NCI-H1436 treated with DMSO at 0.1 percent for 48 hours (cell line): Measurements from ENCODE around the gene COL6A2.

Experiments used
- DNase-seq: peaks from one replicate; lab custom pipeline; 2025; lab: John Stamatoyannopoulos, UW

Gene COL6A2

DNA sequence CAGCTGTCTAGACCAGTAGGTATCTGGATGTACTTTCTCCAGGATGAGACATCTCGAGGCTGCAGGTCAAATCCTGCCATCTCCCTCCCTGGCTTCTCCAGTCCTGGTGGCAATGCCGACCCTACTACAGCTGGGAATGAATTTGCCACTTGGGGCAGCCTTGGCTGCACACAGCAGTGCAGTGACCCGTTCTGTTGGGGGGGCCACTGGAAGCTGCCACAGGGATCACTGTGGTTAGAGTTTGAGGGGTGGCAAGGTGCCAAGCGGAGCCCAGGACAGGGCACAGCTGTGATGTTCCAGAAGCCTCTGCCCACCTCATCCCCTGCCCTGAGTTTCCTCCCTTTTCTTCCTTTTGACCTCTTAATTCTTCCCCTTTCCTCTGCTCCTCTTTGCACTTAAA, 17.1 kb downstream of the COL6A2 start:
- no peak for DNase-seq

DNA sequence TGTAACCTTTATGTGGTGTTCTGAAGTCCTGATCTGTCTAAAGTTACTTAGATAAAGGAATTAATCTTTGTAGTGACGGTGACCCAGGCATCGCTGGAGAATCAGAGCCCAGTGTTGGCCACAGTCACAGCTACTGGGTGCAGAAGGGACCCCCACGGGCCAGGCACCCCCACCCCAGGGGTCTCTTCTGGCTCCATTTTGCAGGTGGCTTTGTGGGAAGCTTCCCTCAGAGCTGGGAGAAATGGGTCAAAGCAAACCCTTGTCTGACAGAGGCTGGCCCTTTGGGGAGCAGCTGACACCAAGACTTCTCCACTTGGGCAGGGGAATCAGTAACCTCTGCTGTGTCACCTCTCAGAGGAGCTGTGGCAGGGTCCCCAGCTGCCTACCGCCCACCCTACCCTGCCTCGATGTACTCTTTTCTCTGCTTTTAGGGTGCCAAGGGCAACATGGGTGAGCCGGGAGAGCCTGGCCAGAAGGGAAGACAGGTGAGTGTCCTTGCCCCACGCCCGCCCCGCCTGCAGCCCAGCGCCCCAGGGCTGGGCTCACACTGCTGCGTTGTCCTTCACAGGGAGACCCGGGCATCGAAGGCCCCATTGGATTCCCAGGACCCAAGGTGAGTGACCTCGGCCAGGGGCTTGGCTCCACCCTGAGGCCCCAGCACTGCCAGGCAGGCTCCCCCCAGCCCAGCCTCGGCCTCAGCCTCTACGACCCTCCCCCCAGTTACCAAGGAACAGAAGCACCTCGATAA, 17.7 kb downstream of the COL6A2 start:
- DNase-seq: no peak

GRCh38 chr21:46116189-46116775, 18.4 kb downstream of the COL6A2 start:
- DNase-seq: no peak

GRCh38 chr21:46116776-46117585, 19.1 kb downstream of the COL6A2 start:
- DNase-seq: no peak

- no peak for DNase-seq
Measured at GRCh38 chr21:46117586-46118315, 19.8 kb downstream of the COL6A2 start.

GRCh38 chr21:46118316-46119143, 20.6 kb downstream of the COL6A2 start:
- DNase-seq: no peak

GRCh38 chr21:46119144-46119636, 21.3 kb downstream of the COL6A2 start:
- no peak for DNase-seq

- no peak for DNase-seq
Measured at GRCh38 chr21:46119637-46120271, 21.8 kb downstream of the COL6A2 start.

GRCh38 chr21:46120301-46121285, 22.7 kb downstream of the COL6A2 start:
- DNase-seq: no peak

DNA sequence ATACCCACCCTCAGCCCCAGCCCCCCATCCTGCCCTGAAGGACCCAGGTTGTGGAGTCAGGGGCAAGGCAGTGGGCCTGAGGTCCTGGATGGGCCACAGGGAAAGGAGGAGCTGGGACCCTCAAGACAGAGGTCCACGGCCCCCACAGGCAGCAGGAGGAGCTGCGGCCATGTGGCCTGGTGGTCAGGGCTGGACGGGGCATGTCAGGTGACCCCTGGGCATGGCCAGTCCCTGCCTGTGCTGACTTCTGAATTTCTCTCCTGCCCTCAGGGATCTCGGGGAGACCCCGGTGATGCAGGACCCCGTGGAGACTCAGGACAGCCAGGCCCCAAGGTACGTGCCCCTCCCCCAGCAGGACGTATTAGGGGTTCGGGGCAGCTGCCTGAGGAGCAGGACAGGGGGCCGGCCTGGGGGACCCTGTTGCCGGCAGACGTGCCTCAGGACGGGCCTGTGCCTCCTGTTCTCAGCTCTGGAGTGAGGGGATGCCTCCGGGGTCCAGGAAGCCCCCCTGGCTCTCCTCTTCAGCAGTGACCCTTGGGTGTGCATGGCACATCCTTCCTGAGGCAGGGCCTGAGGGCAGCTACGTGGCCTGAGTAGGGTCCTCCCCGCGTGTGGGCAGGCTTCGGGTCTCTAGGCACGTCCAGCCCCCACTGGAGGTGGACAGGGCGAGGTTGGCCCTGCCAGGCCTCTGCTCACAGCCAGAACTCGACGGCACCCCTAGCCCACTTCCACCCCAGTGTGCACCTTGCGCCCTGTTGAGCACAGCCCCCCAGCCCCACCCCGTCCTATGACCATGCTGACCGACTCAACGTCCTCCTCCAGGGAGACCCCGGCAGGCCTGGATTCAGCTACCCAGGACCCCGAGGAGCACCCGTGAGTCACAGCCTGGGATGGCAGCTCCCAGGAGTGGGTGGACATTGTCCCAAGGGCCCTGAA, 23.6 kb downstream of the COL6A2 start:
- no peak for DNase-seq

DNA sequence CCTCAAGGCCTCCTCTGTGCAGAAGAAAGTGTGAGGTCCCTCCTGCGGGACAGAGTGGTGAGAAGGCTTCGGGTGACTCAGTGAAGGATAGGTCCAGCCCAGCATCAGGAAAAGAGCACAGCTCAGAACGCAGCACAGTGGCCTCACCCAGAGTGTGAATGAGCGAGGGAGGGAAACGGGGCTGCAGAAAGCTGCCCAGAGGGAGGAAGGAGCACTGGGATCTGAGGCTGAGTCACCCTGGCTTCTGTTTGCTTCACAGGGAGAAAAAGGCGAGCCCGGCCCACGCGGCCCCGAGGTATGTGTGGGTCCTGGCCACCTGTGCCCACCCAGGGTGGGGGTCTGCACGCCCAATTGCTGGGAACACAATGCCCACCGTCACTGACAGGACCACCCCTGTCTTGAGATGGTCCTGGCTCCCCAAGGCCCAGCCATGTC, 24.3 kb downstream of the COL6A2 start:
- no peak for DNase-seq

GRCh38 chr21:46122758-46123683, 25.1 kb downstream of the COL6A2 start:
- DNase-seq: no peak

GRCh38 chr21:46124083-46124925, 26.4 kb downstream of the COL6A2 start:
- no peak for DNase-seq

GRCh38 chr21:46124926-46125845, 27.3 kb downstream of the COL6A2 start:
- DNase-seq: no peak

DNA sequence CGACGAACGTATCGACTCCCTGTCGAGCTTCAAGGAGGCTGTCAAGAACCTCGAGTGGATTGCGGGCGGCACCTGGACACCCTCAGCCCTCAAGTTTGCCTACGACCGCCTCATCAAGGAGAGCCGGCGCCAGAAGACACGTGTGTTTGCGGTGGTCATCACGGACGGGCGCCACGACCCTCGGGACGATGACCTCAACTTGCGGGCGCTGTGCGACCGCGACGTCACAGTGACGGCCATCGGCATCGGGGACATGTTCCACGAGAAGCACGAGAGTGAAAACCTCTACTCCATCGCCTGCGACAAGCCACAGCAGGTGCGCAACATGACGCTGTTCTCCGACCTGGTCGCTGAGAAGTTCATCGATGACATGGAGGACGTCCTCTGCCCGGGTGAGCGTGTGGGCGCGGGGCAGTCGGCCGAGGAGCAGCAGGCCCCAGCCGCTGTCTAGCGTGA, 28.0 kb downstream of the COL6A2 start:
- DNase-seq: no peak
